ENCODE measurements around the gene IFT43. TPM values are rescaled to one million over a fixed set of nuclear protein-coding genes. Genes with fewer than 3 reads are reported as not detected.

IFT43 gene
- total RNA-seq, 1 experiment from 2014 or later: 19.5 TPM

GRCh38 chr14:76015668-76016067, 30.1 kb downstream of the IFT43 start:
- DNase-seq: no peak
- no peak overlapping the region for H3K27ac Mint-ChIP-seq (ENCODE audit: unreplicated experiment)
- intact Hi-C loops (cut with micrococcal nuclease; ENCODE audit: unreplicated experiment): no loop called here
- BruUV-seq (replicated peaks): no TSS peak
- CTCF ChIA-PET: no interaction called here
- no peak for TF ChIP-seq CTCF (IDR thresholded peaks at IDR 0.05; ENCODE audit: insufficient read depth in 1 of 2, low read depth in 1 of 2, low read length in 1 of 2, severe bottlenecking in 1 of 2, unreplicated experiment in 1 of 2)
- POLR2A ChIA-PET: no interaction called here
- no peaks in the 10 kb centered on the region for H3K4me1 ChIP-seq
- peaks cover 8% of the 10 kb centered on the region for H3K9me3 ChIP-seq
- no peaks in the 10 kb centered on the region for H3K27me3 ChIP-seq (replicated peaks; ENCODE audit: control insufficient read depth, insufficient read depth, low read length)
- H3K9me3 Mint-ChIP-seq (ENCODE audit: unreplicated experiment): no peaks in the 10 kb centered on the region
- no peak overlapping the region for H3K4me3 ChIP-seq (ENCODE audit: low read depth, low read length)
- no peak overlapping the region for H3K4me3 Mint-ChIP-seq (ENCODE audit: unreplicated experiment)
- H3K36me3 Mint-ChIP-seq (ENCODE audit: insufficient read depth, unreplicated experiment): peaks cover 4% of the 10 kb centered on the region
- H3K27me3 Mint-ChIP-seq (ENCODE audit: insufficient read depth, unreplicated experiment): no peaks in the 10 kb centered on the region
- no peaks in the 10 kb centered on the region for H3K4me1 Mint-ChIP-seq (ENCODE audit: low read depth, unreplicated experiment)
- H3K36me3 ChIP-seq (ENCODE audit: control insufficient read depth, insufficient read depth, low read length): no peaks in the 10 kb centered on the region

- H3K4me3 ChIP-seq (ENCODE audit: low read depth, low read length): no peak overlapping the region
- POLR2A ChIA-PET: no interaction called here
- H3K4me1 ChIP-seq: no peaks in the 10 kb centered on the region
- Mint-ChIP-seq H3K27me3 (ENCODE audit: insufficient read depth, unreplicated experiment) (no peaks in the 10 kb centered on the region), H3K9me3 (ENCODE audit: unreplicated experiment) (no peaks in the 10 kb centered on the region), H3K36me3 (ENCODE audit: insufficient read depth, unreplicated experiment) (no peaks in the 10 kb centered on the region), H3K4me3 (ENCODE audit: unreplicated experiment) (no peak overlapping the region), H3K27ac (ENCODE audit: unreplicated experiment) (no peak overlapping the region), H3K4me1 (ENCODE audit: low read depth, unreplicated experiment) (no peaks in the 10 kb centered on the region)
- CTCF ChIA-PET: interaction anchor here (0.7 kb wide), 1 partner anchor 311 kb away, joined by 3 read pairs; no protein-coding TSS in a partner anchor
- intact Hi-C loops (cut with micrococcal nuclease; ENCODE audit: unreplicated experiment): no loop called here
- peaks cover 8% of the 10 kb centered on the region for H3K9me3 ChIP-seq
- no peak for DNase-seq
- H3K27me3 ChIP-seq (replicated peaks; ENCODE audit: control insufficient read depth, insufficient read depth, low read length): no peaks in the 10 kb centered on the region
- H3K36me3 ChIP-seq (ENCODE audit: control insufficient read depth, insufficient read depth, low read length): no peaks in the 10 kb centered on the region
- no peak for TF ChIP-seq CTCF (IDR thresholded peaks at IDR 0.05; ENCODE audit: insufficient read depth in 1 of 2, low read depth in 1 of 2, low read length in 1 of 2, severe bottlenecking in 1 of 2, unreplicated experiment in 1 of 2)
- no TSS peak for BruUV-seq (replicated peaks)
Observed at GRCh38 chr14:76019676-76020075, 34.1 kb downstream of the IFT43 start.

GRCh38 chr14:76022991-76023390, 37.4 kb downstream of the IFT43 start:
- H3K9me3 Mint-ChIP-seq (ENCODE audit: unreplicated experiment): no peaks in the 10 kb centered on the region
- no peaks in the 10 kb centered on the region for H3K4me1 ChIP-seq
- DNase-seq: no peak
- BruUV-seq (replicated peaks): no TSS peak
- no peaks in the 10 kb centered on the region for H3K27me3 ChIP-seq (replicated peaks; ENCODE audit: control insufficient read depth, insufficient read depth, low read length)
- POLR2A ChIA-PET: no interaction called here
- no peaks in the 10 kb centered on the region for H3K4me1 Mint-ChIP-seq (ENCODE audit: low read depth, unreplicated experiment)
- H3K9me3 ChIP-seq: peaks cover 8% of the 10 kb centered on the region
- H3K4me3 ChIP-seq (ENCODE audit: low read depth, low read length): no peak overlapping the region
- intact Hi-C loops (cut with micrococcal nuclease; ENCODE audit: unreplicated experiment): no loop called here
- H3K27ac Mint-ChIP-seq (ENCODE audit: unreplicated experiment): no peak overlapping the region
- no peaks in the 10 kb centered on the region for H3K36me3 ChIP-seq (ENCODE audit: control insufficient read depth, insufficient read depth, low read length)
- H3K27me3 Mint-ChIP-seq (ENCODE audit: insufficient read depth, unreplicated experiment): no peaks in the 10 kb centered on the region
- H3K4me3 Mint-ChIP-seq (ENCODE audit: unreplicated experiment): no peak overlapping the region
- no peak for TF ChIP-seq CTCF (IDR thresholded peaks at IDR 0.05; ENCODE audit: insufficient read depth in 1 of 2, low read depth in 1 of 2, low read length in 1 of 2, severe bottlenecking in 1 of 2, unreplicated experiment in 1 of 2)
- H3K36me3 Mint-ChIP-seq (ENCODE audit: insufficient read depth, unreplicated experiment): no peaks in the 10 kb centered on the region
- CTCF ChIA-PET: no interaction called here
